Lower lobe of right lung (tissue), 2 donors: Measurements from ENCODE around the gene SLC45A1. TPM values are rescaled to one million over a fixed set of nuclear protein-coding genes. Genes with fewer than 3 reads are reported as not detected.

Experiments used
- ATAC-seq, 2 donors: fragments of 200-7000 bp; cut with Tn5 transposase; one replicate each; pipeline ENCODE4 v1.9.1; 2020 to 2022; ENCODE audit warnings: mild to moderate bottlenecking in 2 of 2, moderate library complexity in 2 of 2
- DNase-seq: peaks from one replicate; pipeline ENCODE4 v3.0.0-alpha.2; 2020
- H3K27ac ChIP-seq: fragments of 200-600 bp; one replicate; pipeline ENCODE4 v1.8.0; 2022
- H3K27me3 ChIP-seq: fragments of 200-600 bp; one replicate; pipeline ENCODE4 v1.8.0; 2022; ENCODE audit warnings: low read depth
- H3K36me3 ChIP-seq: fragments of 200-600 bp; one replicate; pipeline ENCODE4 v1.8.0; 2022; ENCODE audit warnings: mild to moderate bottlenecking
- H3K4me1 ChIP-seq: fragments of 200-600 bp; one replicate; pipeline ENCODE4 v1.8.0; 2022
- H3K4me3 ChIP-seq: fragments of 200-600 bp; one replicate; pipeline ENCODE4 v1.8.0; 2022; ENCODE audit warnings: mild to moderate bottlenecking
- H3K9me3 ChIP-seq: fragments of 200-600 bp; one replicate; pipeline ENCODE4 v1.8.0; 2022
- CTCF ChIP-seq: fragments of 200-600 bp; IDR thresholded peaks from one replicate; pipeline ENCODE4 v1.8.0; 2022; ENCODE audit warnings: antibody characterized with exemption, mild to moderate bottlenecking
- intact Hi-C: fragments of 100-400 bp; cut with DNase I; formaldehyde crosslinking; loops from one replicate; pipeline ENCODE4 v1.11.0; 2022
- total RNA-seq: library from RNA; stranded (reverse); fragmentation: NEBNext Ultra II Directional; extraction: Animal tissue kit (Norgen Biotek cat#: 25700); gene quantifications from one replicate; pipeline ENCODE4 v1.2.1, GENCODE V29; 2021
- donor health status: DM: no; HTN: yes; CAD: no; lungs with severe emphysema.

Gene SLC45A1
- total RNA-seq, 1 donor from 2014 or later, result 0.92 TPM

- intact Hi-C loops, result no loop called here
- Histone ChIP-seq H3K4me1 (peaks cover 3% of the 10 kb centered on the region), H3K9me3 (no peaks in the 10 kb centered on the region), H3K27me3 (no peaks in the 10 kb centered on the region), H3K4me3 (no peak overlapping the region), H3K27ac (no peak overlapping the region), H3K36me3 (no peaks in the 10 kb centered on the region)
- no peak for TF ChIP-seq CTCF
- no peak for ATAC-seq
- no peak for DNase-seq
Observed at GRCh38 chr1:8302081-8302956, 15.6 kb upstream of the SLC45A1 start.

DNA sequence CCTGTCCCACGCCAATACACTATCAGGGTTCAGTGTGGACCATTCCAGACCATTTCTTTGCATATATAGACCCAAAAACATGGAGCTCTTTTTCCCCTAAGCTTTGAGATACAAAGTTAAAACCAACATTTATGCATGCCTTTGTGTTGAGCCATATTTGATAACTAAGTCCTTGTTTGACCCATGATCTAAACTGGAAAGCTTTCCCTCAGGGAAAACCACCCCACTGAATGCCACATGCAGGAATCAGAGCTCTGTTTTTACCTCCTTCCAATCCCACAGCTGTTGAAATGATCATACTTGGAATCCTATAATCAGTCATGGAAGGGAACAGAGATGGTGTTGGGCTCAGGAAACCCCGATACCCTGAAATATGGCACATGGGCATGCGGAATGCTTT is 14.8 kb upstream of the SLC45A1 start:
- H3K27me3 ChIP-seq, result no peaks in the 10 kb centered on the region
- H3K4me3 ChIP-seq, result no peak overlapping the region
- intact Hi-C loops, result no loop called here
- ATAC-seq (no peak), DNase-seq (no peak)
- peaks cover 7% of the 10 kb centered on the region for H3K4me1 ChIP-seq
- no peak for TF ChIP-seq CTCF
- no peaks in the 10 kb centered on the region for H3K9me3 ChIP-seq
- no peak overlapping the region for H3K27ac ChIP-seq
- H3K36me3 ChIP-seq, result no peaks in the 10 kb centered on the region

DNA sequence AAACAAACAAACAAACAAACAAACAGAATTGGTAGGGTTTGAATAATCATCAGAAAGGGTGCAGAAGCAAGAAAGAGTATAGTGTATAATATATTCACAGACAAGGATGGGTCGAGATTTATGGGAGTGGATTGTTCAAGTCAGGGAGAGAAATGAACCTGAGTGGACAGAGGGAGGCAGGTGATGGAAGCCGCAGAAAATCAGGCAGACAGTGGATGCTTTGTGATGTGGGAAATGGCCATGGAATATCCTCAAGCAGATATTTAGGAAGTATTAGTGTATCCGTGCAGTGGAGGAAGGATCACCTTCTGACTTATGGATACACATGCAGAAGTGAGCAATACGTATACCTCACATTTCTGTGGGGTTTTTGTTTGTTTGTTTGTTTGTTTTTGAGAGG is 14.0 kb upstream of the SLC45A1 start:
- no peaks in the 10 kb centered on the region for H3K27me3 ChIP-seq
- DNase-seq, result no peak
- intact Hi-C loops, result no loop called here
- no peaks in the 10 kb centered on the region for H3K9me3 ChIP-seq
- no peak for ATAC-seq
- H3K36me3 ChIP-seq, result no peaks in the 10 kb centered on the region
- peaks cover 7% of the 10 kb centered on the region for H3K4me1 ChIP-seq
- H3K27ac ChIP-seq, result no peak overlapping the region
- no peak overlapping the region for H3K4me3 ChIP-seq
- TF ChIP-seq CTCF, result no peak

DNA sequence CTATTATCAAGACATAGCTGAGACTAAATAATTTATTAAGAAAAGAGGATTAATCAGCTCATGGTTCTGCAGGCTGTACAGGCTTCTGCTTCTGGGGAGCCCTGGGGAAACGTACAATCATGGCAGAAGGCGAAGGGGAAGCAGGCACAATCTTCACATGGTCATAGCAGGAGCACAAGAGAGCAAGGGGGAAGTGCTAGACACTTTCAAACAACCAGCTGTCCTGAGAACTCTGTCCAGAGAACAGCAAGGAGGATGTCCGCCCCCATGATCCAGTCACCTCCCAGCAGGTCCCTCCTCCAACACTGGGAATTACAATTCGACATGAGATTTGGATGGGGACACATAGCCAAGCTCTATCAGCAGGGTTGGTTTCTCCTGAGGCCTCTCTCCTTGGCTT is 10.3 kb upstream of the SLC45A1 start:
- intact Hi-C loops, result no loop called here
- Histone ChIP-seq H3K4me3 (no peak overlapping the region), H3K9me3 (no peaks in the 10 kb centered on the region), H3K27me3 (no peaks in the 10 kb centered on the region), H3K4me1 (peaks cover 11% of the 10 kb centered on the region), H3K36me3 (no peaks in the 10 kb centered on the region), H3K27ac (no peak overlapping the region)
- no peak for DNase-seq
- TF ChIP-seq CTCF, result no peak
- ATAC-seq, result peak in 1 of 2 donors; percentile 62

DNA sequence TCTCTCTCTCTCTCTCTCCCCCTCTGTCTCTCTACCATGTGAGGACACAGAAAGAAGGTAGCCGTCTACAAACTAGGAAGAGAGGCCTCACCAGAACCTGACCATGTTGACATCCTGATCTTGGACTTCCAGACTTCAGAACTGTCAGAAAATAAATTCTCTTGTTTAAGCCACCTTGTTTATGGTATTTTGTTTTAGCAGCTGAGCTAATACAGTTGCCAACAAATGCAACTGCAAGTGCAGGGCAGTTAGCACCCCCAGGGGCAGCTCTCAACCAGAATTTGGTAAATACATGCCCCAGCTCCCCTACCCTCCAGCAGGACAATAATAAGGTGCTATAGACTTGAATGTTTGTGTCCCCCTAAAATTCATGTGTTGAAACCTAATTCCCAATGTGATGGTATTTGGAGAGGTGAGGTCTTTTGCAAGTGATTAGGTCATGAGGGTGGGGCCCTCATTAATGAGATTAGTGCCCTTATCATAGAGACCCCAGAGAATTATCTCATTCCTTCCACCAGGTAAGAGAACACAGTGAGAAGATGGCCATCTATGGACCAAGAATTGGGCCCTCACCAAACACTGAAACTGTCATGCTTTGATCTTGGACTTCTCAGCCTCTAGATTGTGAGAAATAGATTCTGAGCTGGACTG is 6.7 kb upstream of the SLC45A1 start:
- H3K4me1 ChIP-seq, result peaks cover 35% of the 10 kb centered on the region
- intact Hi-C loops, result no loop called here

More for the DNA sequence above, 6.7 kb upstream of the SLC45A1 start:
- DNase-seq, result no peak
- Histone ChIP-seq H3K27ac (no peak overlapping the region), H3K27me3 (no peaks in the 10 kb centered on the region), H3K4me3 (no peak overlapping the region), H3K36me3 (no peaks in the 10 kb centered on the region), H3K9me3 (no peaks in the 10 kb centered on the region)
- TF ChIP-seq CTCF, result no peak
- ATAC-seq, result no peak
